Neutrophil (primary cell): ENCODE results near the gene ADRA2B.
"Not testable (repeated sequence)": the region's sequence is repeated elsewhere in the genome, so short reads cannot be mapped to it uniquely, and the experiment has no call there.

Experiments used
- H3K27ac ChIP-seq: fragments of 200-600 bp; sonication (generic); 2 replicates; pipeline ENCODE4 v1.5.1; 2016; ENCODE audit warnings: mild to moderate bottlenecking, moderate library complexity
- H3K27me3 ChIP-seq: fragments of 200-600 bp; sonication (generic); 2 replicates; pipeline ENCODE4 v1.6.0; 2016; ENCODE audit warnings: mild to moderate bottlenecking
- H3K36me3 ChIP-seq: fragments of 200-600 bp; sonication (generic); 2 replicates; pipeline ENCODE4 v1.5.1; 2017
- H3K4me1 ChIP-seq, 2 experiments: fragments of 200-600 bp in 1 of 2; sonication (generic) in 1 of 2; 1 replicate in 1 of 2; 2 replicates in 1 of 2; pipeline versions ENCODE4 v1.5.1 to v1.6.1; 2013 to 2016; ENCODE audit warnings: low read depth in 1 of 2, low read length in 1 of 2, mild to moderate bottlenecking in 1 of 2, moderate library complexity in 1 of 2; ENCODE audit not compliant: control insufficient read depth in 1 of 2, insufficient read depth in 1 of 2
- H3K4me3 ChIP-seq, 2 experiments: fragments of 200-600 bp in 1 of 2; sonication (generic) in 1 of 2; 1 replicate in 1 of 2; 2 replicates in 1 of 2; pipeline ENCODE4 v1.5.1; 2013 to 2016; ENCODE audit warnings: low read depth in 1 of 2, low read length in 1 of 2, mild to moderate bottlenecking in 1 of 2, moderate library complexity in 1 of 2
- H3K9me3 ChIP-seq: fragments of 200-600 bp; sonication (generic); 2 replicates; pipeline ENCODE4 v1.5.1; 2016
- CTCF ChIP-seq: fragments of 200-600 bp; sonication (generic); IDR thresholded peaks from 2 replicates; pipeline ENCODE4 v1.5.1; 2016; ENCODE audit warnings: antibody characterized with exemption

ADRA2B gene

GRCh38 chr2:96065954-96066353, 50.4 kb downstream of the ADRA2B start:
- H3K4me1 ChIP-seq, H3K9me3 ChIP-seq, H3K27me3 ChIP-seq, H3K4me3 ChIP-seq, H3K27ac ChIP-seq, H3K36me3 ChIP-seq: not testable (repeated sequence)

GRCh38 chr2:96065381-96065930, 50.9 kb downstream of the ADRA2B start:
- H3K4me1 ChIP-seq = peaks cover 0 to 4% of the 10 kb centered on the region in 2 experiments
- no peak for TF ChIP-seq CTCF
- no peaks in the 10 kb centered on the region for H3K9me3 ChIP-seq

GRCh38 chr2:96064760-96065159, 51.6 kb downstream of the ADRA2B start:
- H3K36me3 ChIP-seq, H3K9me3 ChIP-seq, H3K27ac ChIP-seq, H3K4me3 ChIP-seq, H3K27me3 ChIP-seq, H3K4me1 ChIP-seq: not testable (repeated sequence)

More at GRCh38 chr2:96065381-96065930, 50.9 kb downstream of the ADRA2B start:
- H3K27ac ChIP-seq = no peak overlapping the region
- H3K27me3 ChIP-seq = no peaks in the 10 kb centered on the region
- no peak overlapping the region for H3K4me3 ChIP-seq
- no peaks in the 10 kb centered on the region for H3K36me3 ChIP-seq

- not testable (repeated sequence) for H3K27me3 ChIP-seq, H3K4me3 ChIP-seq, H3K36me3 ChIP-seq, H3K4me1 ChIP-seq, H3K9me3 ChIP-seq, H3K27ac ChIP-seq
Measured at GRCh38 chr2:96064047-96064675, 52.2 kb downstream of the ADRA2B start.

GRCh38 chr2:96063116-96063899, 53.1 kb downstream of the ADRA2B start:
- H3K4me3 ChIP-seq, H3K36me3 ChIP-seq, H3K9me3 ChIP-seq, H3K27me3 ChIP-seq, H3K4me1 ChIP-seq, H3K27ac ChIP-seq: not testable (repeated sequence)
